ENCODE results near the gene NCDN. TPM values are rescaled to one million over a fixed set of nuclear protein-coding genes. Genes with fewer than 3 reads are reported as not detected.

The NCDN gene
- total and polyA plus RNA-seq, 4 donors, result 4.3 to 21.7 (median 15.6) TPM

DNA sequence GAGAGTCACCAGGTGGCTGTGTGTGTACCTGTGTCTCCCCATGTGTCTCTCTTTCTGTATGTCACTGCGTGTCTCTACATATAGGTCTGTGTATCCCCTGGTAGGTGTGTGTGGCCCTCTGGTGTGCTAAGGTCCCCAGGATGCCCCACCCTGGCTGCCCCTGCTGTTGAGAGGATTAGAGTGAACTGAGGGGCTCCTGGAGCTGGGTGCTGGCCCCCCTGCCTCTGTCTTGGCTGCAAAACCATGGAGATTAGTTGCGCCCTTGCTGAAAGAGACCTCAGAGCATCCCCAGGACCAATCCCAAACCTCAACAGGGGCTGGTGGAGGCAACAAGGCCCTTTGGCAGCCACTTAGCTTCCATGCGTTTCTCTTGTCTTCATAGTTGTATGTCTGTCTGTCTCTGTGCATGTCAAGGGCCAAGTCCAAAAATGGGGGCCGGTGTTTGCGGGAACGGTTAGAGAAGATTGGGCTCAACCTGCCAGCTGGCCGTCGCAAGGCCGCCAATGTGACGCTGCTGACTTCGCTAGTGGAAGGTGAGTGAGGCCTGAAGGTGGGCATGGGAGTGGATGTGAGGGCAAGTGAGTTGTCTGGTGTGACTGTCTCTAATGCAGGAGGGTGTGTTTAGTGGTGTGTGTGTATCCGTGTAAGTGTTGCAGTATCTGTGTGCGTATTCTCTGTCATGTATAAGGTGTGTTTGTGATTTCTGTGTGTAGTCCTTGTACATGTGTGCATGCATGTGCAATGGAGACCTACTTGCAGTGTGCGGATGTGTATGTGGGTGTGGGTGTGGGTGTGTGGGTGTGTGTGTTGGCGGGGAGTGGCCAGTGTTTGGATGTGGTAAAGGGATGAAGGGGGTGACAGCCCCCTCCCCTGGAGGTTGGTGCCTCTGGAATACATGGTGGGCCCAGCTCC, 32.2 kb downstream of the NCDN start:
- intact Hi-C loops (cut with DNase I), result no loop called here
- peak in 1 of 2 donors; percentile 45 for DNase-seq
- WGBS, 2 donors, result 96 to 97% methylated on average over 15 of the region's 15 CpGs

GRCh38 chr1:35590476-35591040, 33.0 kb downstream of the NCDN start:
- DNase-seq, result peak in 1 of 2 donors; percentile 57
- no peak overlapping the region for H3K27ac ChIP-seq (ENCODE audit: low read depth in 1 of 2, low read length in 2 of 2)
- no peaks in the 10 kb centered on the region for H3K27me3 ChIP-seq (ENCODE audit: control insufficient read depth in 1 of 2, insufficient read depth in 2 of 2, low read length in 1 of 2)
- no peaks in the 10 kb centered on the region for H3K36me3 ChIP-seq (ENCODE audit: control insufficient read depth in 1 of 2, insufficient read depth in 2 of 2, low read length in 1 of 2)
- H3K9me3 ChIP-seq (ENCODE audit: control insufficient read depth, low read length), result no peaks in the 10 kb centered on the region
- H3K4me3 ChIP-seq (ENCODE audit: low read length in 2 of 2), result no peak overlapping the region
- intact Hi-C loops (cut with DNase I), result no loop called here
- no peaks in the 10 kb centered on the region for H3K4me1 ChIP-seq (ENCODE audit: control insufficient read depth in 1 of 2, insufficient read depth in 2 of 2, low read length in 2 of 2)
- ATAC-seq (ENCODE audit: low FRiP score), result no peak
- 91 to 94% methylated on average over 25 of the region's 25 CpGs for WGBS, 2 donors

More for the DNA sequence above, 32.2 kb downstream of the NCDN start:
- Histone ChIP-seq H3K27me3 (ENCODE audit: control insufficient read depth in 1 of 2, insufficient read depth in 2 of 2, low read length in 1 of 2) (no peaks in the 10 kb centered on the region), H3K27ac (ENCODE audit: low read depth in 1 of 2, low read length in 2 of 2) (no peak overlapping the region), H3K9me3 (ENCODE audit: control insufficient read depth, low read length) (no peaks in the 10 kb centered on the region), H3K4me1 (ENCODE audit: control insufficient read depth in 1 of 2, insufficient read depth in 2 of 2, low read length in 2 of 2) (no peaks in the 10 kb centered on the region), H3K36me3 (ENCODE audit: control insufficient read depth in 1 of 2, insufficient read depth in 2 of 2, low read length in 1 of 2) (no peaks in the 10 kb centered on the region), H3K4me3 (ENCODE audit: low read length in 2 of 2) (no peak overlapping the region)
- ATAC-seq (ENCODE audit: low FRiP score), result no peak

DNA sequence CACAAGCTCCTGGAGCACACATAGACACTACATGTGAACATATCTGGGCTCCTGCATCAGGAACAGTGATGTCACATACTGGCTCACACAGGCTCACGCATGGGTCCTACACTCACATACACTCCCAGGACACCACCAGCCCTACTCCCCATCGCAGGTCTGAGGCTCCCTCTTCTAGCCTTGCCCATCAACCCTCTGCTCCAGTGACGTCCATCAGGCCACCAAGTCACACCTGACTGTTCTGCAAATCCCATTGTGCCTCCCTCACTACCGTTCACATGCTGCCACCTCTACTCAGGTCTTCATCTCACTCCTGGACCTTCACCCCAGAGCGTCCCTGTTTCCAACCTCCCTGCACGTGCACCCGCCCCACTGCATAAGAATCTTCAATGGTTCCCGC, 33.6 kb downstream of the NCDN start:
- Histone ChIP-seq H3K4me1 (ENCODE audit: control insufficient read depth in 1 of 2, insufficient read depth in 2 of 2, low read length in 2 of 2) (no peaks in the 10 kb centered on the region), H3K36me3 (ENCODE audit: control insufficient read depth in 1 of 2, insufficient read depth in 2 of 2, low read length in 1 of 2) (no peaks in the 10 kb centered on the region), H3K27ac (ENCODE audit: low read depth in 1 of 2, low read length in 2 of 2) (no peak overlapping the region), H3K9me3 (ENCODE audit: control insufficient read depth, low read length) (no peaks in the 10 kb centered on the region), H3K27me3 (ENCODE audit: control insufficient read depth in 1 of 2, insufficient read depth in 2 of 2, low read length in 1 of 2) (no peaks in the 10 kb centered on the region), H3K4me3 (ENCODE audit: low read length in 2 of 2) (no peak overlapping the region)
- WGBS, 2 donors, result 89 to 92% methylated on average over 8 of the region's 8 CpGs
- intact Hi-C loops (cut with DNase I), result no loop called here
- peak in 1 of 2 donors; percentile 40 for DNase-seq
- no peak for ATAC-seq (ENCODE audit: low FRiP score)

- no peak for ATAC-seq (ENCODE audit: low FRiP score)
- no peak for DNase-seq
- intact Hi-C loops (cut with DNase I), result no loop called here
- Histone ChIP-seq H3K36me3 (ENCODE audit: control insufficient read depth in 1 of 2, insufficient read depth in 2 of 2, low read length in 1 of 2) (no peaks in the 10 kb centered on the region), H3K9me3 (ENCODE audit: control insufficient read depth, low read length) (no peaks in the 10 kb centered on the region), H3K4me3 (ENCODE audit: low read length in 2 of 2) (no peak overlapping the region), H3K27me3 (ENCODE audit: control insufficient read depth in 1 of 2, insufficient read depth in 2 of 2, low read length in 1 of 2) (no peaks in the 10 kb centered on the region), H3K27ac (ENCODE audit: low read depth in 1 of 2, low read length in 2 of 2) (no peak overlapping the region), H3K4me1 (ENCODE audit: control insufficient read depth in 1 of 2, insufficient read depth in 2 of 2, low read length in 2 of 2) (no peaks in the 10 kb centered on the region)
- WGBS, 2 donors, result 78 to 79% methylated on average over 8 of the region's 8 CpGs
Observed at GRCh38 chr1:35592991-35593769, 35.6 kb downstream of the NCDN start.

GRCh38 chr1:35594005-35594760, 36.6 kb downstream of the NCDN start:
- Histone ChIP-seq H3K4me1 (ENCODE audit: control insufficient read depth in 1 of 2, insufficient read depth in 2 of 2, low read length in 2 of 2) (no peaks in the 10 kb centered on the region), H3K9me3 (ENCODE audit: control insufficient read depth, low read length) (no peaks in the 10 kb centered on the region), H3K36me3 (ENCODE audit: control insufficient read depth in 1 of 2, insufficient read depth in 2 of 2, low read length in 1 of 2) (no peaks in the 10 kb centered on the region), H3K27ac (ENCODE audit: low read depth in 1 of 2, low read length in 2 of 2) (no peak overlapping the region), H3K27me3 (ENCODE audit: control insufficient read depth in 1 of 2, insufficient read depth in 2 of 2, low read length in 1 of 2) (no peaks in the 10 kb centered on the region), H3K4me3 (ENCODE audit: low read length in 2 of 2) (no peak overlapping the region)
- DNase-seq (peak in 1 of 2 donors; percentile 62), ATAC-seq (ENCODE audit: low FRiP score) (no peak)
- WGBS, 2 donors, result 89 to 92% methylated on average over 9 of the region's 9 CpGs
- intact Hi-C loops (cut with DNase I), result no loop called here

DNA sequence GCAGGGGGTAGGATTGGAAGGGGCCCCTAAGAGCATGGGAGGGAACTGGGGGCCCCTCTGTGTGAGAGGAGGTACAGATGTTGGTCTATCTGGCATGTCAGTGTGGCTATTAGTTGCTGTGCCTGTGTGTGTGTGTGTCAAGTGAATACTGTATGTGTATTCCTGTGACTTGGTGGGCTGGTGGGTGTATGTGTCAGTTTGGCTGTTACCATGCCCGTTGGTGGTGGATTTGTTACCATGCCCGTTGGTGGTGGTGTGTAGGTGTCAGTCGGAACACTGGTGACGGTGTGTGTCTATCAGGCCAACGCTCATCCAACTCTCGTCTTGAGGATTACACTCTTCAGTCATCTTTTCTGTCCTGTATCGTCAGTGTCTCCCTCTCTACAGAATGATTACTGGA, 38.1 kb downstream of the NCDN start:
- no peak overlapping the region for H3K4me3 ChIP-seq (ENCODE audit: low read length in 2 of 2)
- ATAC-seq (ENCODE audit: low FRiP score) (no peak), DNase-seq (peak in 1 of 2 donors; percentile 16)
- H3K27ac ChIP-seq (ENCODE audit: low read depth in 1 of 2, low read length in 2 of 2), result no peak overlapping the region
- intact Hi-C loops (cut with DNase I), result no loop called here
- no peaks in the 10 kb centered on the region for H3K4me1 ChIP-seq (ENCODE audit: control insufficient read depth in 1 of 2, insufficient read depth in 2 of 2, low read length in 2 of 2)
- H3K9me3 ChIP-seq (ENCODE audit: control insufficient read depth, low read length), result no peaks in the 10 kb centered on the region
- no peaks in the 10 kb centered on the region for H3K27me3 ChIP-seq (ENCODE audit: control insufficient read depth in 1 of 2, insufficient read depth in 2 of 2, low read length in 1 of 2)
- WGBS, 2 donors, result 90 to 95% methylated on average over 7 of the region's 7 CpGs
- H3K36me3 ChIP-seq (ENCODE audit: control insufficient read depth in 1 of 2, insufficient read depth in 2 of 2, low read length in 1 of 2), result peaks cover 0 to 1% of the 10 kb centered on the region in 2 donors

DNA sequence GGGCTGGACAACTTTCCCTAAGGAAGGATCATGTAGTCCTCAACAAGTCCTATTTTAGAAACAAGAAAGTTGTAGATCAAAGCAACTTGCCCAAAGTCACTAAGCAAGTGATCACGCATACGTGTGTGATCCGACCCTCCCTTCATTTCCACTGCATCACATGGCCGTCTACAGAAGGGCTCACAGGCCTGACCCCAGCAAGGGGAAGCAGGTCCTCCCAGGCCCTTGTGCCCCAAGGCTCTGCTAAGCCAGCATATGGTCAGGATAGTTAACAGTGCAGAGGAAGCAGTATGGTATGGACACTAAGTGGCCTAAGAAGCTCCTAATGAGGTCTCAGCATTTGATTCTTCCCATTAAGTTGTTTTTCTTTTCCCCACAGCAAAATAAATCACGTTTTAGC, 40.3 kb downstream of the NCDN start:
- Histone ChIP-seq H3K4me3 (ENCODE audit: low read length in 2 of 2) (no peak overlapping the region), H3K9me3 (ENCODE audit: control insufficient read depth, low read length) (no peaks in the 10 kb centered on the region), H3K27ac (ENCODE audit: low read depth in 1 of 2, low read length in 2 of 2) (no peak overlapping the region), H3K27me3 (ENCODE audit: control insufficient read depth in 1 of 2, insufficient read depth in 2 of 2, low read length in 1 of 2) (no peaks in the 10 kb centered on the region), H3K4me1 (ENCODE audit: control insufficient read depth in 1 of 2, insufficient read depth in 2 of 2, low read length in 2 of 2) (no peaks in the 10 kb centered on the region), H3K36me3 (ENCODE audit: control insufficient read depth in 1 of 2, insufficient read depth in 2 of 2, low read length in 1 of 2) (peaks cover 0 to 4% of the 10 kb centered on the region in 2 donors)
- 80 to 88% methylated on average over 5 of the region's 5 CpGs for WGBS, 2 donors
- DNase-seq, result no peak
- intact Hi-C loops (cut with DNase I), result no loop called here
- ATAC-seq (ENCODE audit: low FRiP score), result no peak

DNA sequence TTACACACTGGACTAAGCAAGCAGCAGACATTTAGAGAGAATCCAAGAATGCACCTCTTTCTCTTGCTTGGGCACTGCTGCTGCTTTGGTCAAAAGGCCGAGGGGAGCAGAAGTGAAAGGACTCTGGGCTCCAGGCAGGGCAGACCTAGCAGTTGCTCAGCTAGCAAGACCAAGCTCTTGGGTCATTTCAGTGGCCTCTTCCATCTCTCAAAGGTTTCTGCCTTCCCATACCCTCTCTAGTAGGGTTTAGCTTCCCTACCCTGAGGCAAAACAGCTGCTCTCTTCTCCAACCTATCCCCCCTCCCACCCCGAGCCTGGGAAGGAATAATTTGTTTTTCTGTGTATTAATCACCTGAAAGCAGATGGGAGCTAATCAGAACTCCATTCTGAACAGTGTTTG, 41.3 kb downstream of the NCDN start:
- no peaks in the 10 kb centered on the region for H3K4me1 ChIP-seq (ENCODE audit: control insufficient read depth in 1 of 2, insufficient read depth in 2 of 2, low read length in 2 of 2)
- peaks cover 2 to 13% of the 10 kb centered on the region in 2 donors for H3K36me3 ChIP-seq (ENCODE audit: control insufficient read depth in 1 of 2, insufficient read depth in 2 of 2, low read length in 1 of 2)

More for the DNA sequence above, 41.3 kb downstream of the NCDN start:
- 63 to 71% methylated on average over 2 of the region's 2 CpGs for WGBS, 2 donors
- ATAC-seq (ENCODE audit: low FRiP score) (no peak), DNase-seq (no peak)
- Histone ChIP-seq H3K27me3 (ENCODE audit: control insufficient read depth in 1 of 2, insufficient read depth in 2 of 2, low read length in 1 of 2) (no peaks in the 10 kb centered on the region), H3K27ac (ENCODE audit: low read depth in 1 of 2, low read length in 2 of 2) (no peak overlapping the region), H3K4me3 (ENCODE audit: low read length in 2 of 2) (no peak overlapping the region), H3K9me3 (ENCODE audit: control insufficient read depth, low read length) (no peaks in the 10 kb centered on the region)
- intact Hi-C loops (cut with DNase I), result no loop called here
